ENCODE results near the gene ST8SIA6.
"Not testable (repeated sequence)": the region's sequence is repeated elsewhere in the genome, so short reads cannot be mapped to it uniquely, and the experiment has no call there.

Gene ST8SIA6

DNA sequence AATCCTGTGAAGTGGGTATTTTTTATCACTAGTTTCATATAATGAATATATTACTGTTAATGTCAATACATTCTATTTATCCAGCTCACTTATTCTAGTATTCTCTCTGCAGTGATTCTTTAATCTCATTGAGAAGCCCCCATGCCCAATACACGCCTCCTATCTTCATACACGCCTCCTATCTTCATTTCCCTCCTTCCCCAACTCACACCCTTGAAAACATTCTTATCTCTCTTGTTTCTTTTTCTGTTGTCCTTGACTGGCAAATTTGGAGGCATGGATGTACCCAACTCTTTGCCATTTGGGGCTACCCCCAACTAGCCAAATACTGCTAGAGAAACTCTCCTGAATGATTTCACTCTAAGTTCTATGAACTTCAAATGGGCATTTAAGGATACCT lies 40.5 kb downstream of the ST8SIA6 start:
- TF ChIP-seq, protein P1, sequence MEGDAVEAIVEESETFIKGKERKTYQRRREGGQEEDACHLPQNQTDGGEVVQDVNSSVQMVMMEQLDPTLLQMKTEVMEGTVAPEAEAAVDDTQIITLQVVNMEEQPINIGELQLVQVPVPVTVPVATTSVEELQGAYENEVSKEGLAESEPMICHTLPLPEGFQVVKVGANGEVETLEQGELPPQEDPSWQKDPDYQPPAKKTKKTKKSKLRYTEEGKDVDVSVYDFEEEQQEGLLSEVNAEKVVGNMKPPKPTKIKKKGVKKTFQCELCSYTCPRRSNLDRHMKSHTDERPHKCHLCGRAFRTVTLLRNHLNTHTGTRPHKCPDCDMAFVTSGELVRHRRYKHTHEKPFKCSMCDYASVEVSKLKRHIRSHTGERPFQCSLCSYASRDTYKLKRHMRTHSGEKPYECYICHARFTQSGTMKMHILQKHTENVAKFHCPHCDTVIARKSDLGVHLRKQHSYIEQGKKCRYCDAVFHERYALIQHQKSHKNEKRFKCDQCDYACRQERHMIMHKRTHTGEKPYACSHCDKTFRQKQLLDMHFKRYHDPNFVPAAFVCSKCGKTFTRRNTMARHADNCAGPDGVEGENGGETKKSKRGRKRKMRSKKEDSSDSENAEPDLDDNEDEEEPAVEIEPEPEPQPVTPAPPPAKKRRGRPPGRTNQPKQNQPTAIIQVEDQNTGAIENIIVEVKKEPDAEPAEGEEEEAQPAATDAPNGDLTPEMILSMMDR (IDR thresholded peaks at IDR 0.05; ENCODE audit: extremely low read depth, missing control alignments), result no peak
- no peak for DNase-seq (ENCODE audit: low spot score)

DNA sequence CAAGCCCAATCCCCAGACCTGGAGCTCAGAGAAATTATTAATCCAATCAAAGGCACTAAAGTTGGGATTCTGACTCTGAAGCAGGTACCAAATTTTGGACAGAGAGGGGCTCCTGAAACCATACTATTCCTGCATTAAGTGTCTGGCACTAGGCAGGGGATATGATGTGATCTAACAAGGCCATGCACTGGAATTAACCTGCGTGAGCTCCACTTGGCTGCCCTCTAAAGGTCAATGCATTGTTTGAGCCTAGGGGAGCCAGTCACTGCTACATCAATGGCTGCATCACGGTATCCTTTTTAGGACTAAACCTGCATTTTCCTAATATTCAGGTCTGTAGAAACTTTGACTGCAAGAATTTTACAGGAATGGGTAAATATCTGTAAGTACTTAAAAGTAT lies 42.1 kb downstream of the ST8SIA6 start:
- TF ChIP-seq, protein P1 (IDR thresholded peaks at IDR 0.05; ENCODE audit: extremely low read depth, missing control alignments), result no peak
- no peak for DNase-seq (ENCODE audit: low spot score)

DNA sequence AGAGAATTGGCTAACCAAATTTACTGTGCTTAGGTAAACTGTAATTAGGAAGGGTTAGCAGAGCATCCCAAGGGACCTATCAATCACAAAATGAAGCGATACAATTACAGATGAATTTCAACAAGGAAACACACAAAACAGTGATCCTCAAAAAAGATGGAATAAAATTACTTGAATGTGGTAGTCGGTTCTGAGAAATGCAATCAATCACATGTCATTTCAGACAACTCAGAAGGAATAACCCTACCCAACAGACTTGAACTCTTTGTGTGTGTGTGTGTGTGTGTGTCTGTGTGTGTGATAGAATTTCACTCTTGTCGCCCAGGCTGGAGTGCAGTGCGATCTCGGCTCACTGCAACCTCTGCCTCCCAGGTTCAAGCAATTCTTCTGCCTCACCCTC lies 43.5 kb downstream of the ST8SIA6 start:
- no peak for DNase-seq (ENCODE audit: low spot score)
- TF ChIP-seq, protein P1 (IDR thresholded peaks at IDR 0.05; ENCODE audit: extremely low read depth, missing control alignments), result no peak

DNA sequence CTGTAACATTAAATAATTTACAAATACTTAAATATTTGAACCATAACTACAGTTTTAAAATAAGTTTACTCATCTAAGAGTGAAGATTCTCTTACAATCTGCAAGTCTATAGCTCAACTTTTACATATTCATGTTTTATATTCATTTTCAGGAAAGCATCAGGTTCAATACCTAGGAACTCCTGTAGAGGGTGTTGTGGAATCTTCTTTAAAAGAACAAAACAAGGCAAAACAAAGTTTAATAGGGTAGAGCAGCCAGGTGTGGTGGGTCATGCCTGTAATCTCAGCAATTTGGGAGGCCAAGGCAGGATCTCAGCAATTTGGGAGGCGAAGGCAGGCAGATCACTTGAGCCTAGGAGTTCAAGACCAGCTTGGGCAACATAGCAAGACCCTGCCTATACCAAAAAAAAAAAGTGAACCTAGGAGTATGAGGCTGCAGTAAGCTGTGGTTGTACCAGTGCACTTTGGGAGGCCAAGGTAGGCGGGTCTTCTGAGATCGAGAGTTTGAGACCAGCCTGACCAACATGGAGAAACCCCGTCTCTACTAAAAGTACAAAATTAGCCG lies 45.1 kb downstream of the ST8SIA6 start:
- TF ChIP-seq, protein P1 (IDR thresholded peaks at IDR 0.05; ENCODE audit: extremely low read depth, missing control alignments), result no peak
- peak; percentile 14 for DNase-seq (ENCODE audit: low spot score)

DNA sequence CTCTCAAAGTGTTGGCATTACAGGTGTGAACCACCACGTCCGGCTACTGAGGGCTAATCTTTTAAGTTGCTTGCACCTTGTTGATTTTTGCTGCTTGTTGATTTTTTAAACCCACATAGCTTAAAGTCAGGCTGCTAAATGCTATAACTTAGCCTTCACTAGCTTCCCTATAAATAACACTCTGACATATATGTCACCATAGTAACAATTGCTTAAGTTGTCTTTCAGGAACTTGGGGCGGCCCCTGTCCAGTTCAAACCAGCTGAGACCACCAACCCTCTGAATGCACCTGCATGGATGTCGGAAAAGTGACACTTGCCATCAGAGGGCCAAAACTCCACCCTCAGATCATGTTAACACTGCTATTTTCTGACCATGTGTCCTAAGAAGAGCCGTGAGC lies 47.3 kb downstream of the ST8SIA6 start:
- DNase-seq (ENCODE audit: low spot score), result no peak
- TF ChIP-seq, protein P1 (IDR thresholded peaks at IDR 0.05; ENCODE audit: extremely low read depth, missing control alignments), result no peak

DNA sequence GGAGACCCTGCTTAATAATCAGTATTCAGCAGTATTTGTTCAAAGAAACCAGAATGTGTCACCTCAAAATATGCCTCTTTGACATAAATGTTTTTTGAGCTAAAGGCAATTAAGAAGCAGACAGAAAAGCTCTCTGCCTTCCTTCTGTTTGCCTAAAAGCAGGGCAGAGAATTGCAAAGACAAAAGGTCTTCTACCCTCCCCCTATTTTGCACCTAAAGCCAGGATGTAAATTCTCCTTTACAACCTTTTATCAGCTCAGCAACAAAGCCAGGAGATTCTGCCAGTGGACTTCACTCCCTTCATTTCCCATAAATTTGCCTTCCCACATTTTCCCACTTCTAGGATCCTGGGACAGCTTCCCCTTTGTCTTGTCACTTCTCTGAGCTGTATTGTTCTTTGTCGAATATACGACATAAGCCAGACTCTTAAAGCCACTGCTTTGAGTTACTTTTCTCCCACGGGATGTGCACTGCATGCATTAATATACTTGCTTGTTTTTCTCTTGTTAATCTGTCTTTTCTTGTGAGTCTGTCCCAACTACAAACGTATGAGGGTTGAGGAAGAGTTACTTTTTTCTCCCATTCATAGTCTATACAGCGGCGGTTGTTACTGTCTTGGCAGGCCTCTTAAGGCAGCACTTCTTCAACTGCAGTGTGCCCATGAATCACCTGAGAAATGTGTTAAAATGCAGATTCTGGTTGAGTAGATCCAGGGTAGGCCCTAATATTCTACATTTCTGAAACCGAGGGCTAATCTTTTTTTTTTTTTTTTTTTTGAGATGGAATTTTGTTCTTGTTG lies 48.2 kb downstream of the ST8SIA6 start:
- no peak for DNase-seq (ENCODE audit: low spot score)

DNA sequence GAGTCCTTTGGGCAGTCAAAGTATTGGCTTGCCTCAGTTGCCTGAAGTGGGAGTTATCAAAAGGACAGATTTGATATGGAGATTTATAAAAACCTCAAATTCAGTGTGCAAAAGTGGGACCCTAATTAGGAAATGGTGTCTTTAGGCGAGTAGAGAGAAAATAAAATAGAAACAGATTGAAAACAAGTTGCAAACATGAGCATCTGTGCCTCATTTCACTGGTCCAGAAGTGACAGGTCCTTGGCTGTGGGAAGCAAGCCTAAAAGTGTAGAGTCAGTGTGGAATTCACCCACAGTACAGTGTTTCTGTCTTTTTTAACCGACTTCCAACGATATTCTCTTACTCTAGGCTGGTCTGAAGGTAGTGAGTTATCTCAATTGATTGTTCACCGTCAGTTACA lies 51.2 kb downstream of the ST8SIA6 start:
- TF ChIP-seq, protein P1 (IDR thresholded peaks at IDR 0.05; ENCODE audit: extremely low read depth, missing control alignments), result no peak
- no peak for DNase-seq (ENCODE audit: low spot score)

More for the DNA sequence above, 48.2 kb downstream of the ST8SIA6 start:
- TF ChIP-seq, protein P1 (IDR thresholded peaks at IDR 0.05; ENCODE audit: extremely low read depth, missing control alignments), result no peak

DNA sequence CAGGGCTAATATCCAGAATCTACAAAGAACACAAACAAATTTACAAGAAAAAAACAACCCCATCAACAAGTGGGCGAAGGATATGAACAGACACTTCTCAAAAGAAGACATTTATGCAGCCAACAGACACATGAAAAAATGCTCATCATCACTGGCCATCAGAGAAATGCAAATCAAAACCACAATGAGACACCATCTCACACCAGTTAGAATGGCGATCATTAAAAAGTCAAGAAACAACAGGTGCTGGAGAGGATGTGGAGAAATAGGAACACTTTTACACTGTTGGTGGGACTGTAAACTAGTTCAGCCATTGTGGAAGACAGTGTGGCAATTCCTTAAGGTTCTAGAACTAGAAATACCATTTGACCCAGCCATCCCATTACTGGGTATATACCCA lies 52.4 kb downstream of the ST8SIA6 start:
- not testable (repeated sequence) for DNase-seq (ENCODE audit: low spot score)
